HT1080 (cell line): Measurements from ENCODE around the gene PYCARD. TPM values are rescaled to one million over a fixed set of nuclear protein-coding genes. Genes with fewer than 3 reads are reported as not detected.

Experiments used
- DNase-seq: peaks from one replicate; pipeline ENCODE4 v3.0.0-alpha.2; 2015; ENCODE audit warnings: low read depth
- small RNA-seq: library from RNA; depleted of rRNA; stranded (forward); fragments of <200 nt; gene quantifications from one replicate; pipeline ENCODE3, GENCODE V24; 2014
- total RNA-seq: library from RNA; depleted of rRNA; stranded (reverse); fragments of >200 nt; shearing (Covaris generic); gene quantifications from 2 replicates; pipeline ENCODE4 v1.2.3, GENCODE V29; 2014; rRNA removed

Gene PYCARD
- total RNA-seq, 1 experiment from 2014 or later = 0.72 TPM

- DNase-seq = no peak
Measured at GRCh38 chr16:31167315-31167714, 35.2 kb downstream of the PYCARD start.

GRCh38 chr16:31157136-31157535, 45.4 kb downstream of the PYCARD start:
- no peak for DNase-seq

Small RNA genes within 50 kb of the gene (small RNA-seq; reads per million reads assigned to genes)
- not detected for gene AC009088.4
- gene NDUFA3P6 = not detected

Other genes starting within 250 kb of the PYCARD start
- gene SETD1A, start 245.0 kb downstream of the PYCARD start, total RNA-seq = 3.1 and 5.3 TPM in 2 replicates
- 7.3 and 8.9 TPM in 2 replicates for gene HSD3B7, start 217.6 kb downstream of the PYCARD start, total RNA-seq
- 1.0 and 2.1 TPM in 2 replicates for gene STX1B, start 192.1 kb downstream of the PYCARD start, total RNA-seq
- 37.9 and 43.7 TPM in 2 replicates for gene STX4, start 169.2 kb downstream of the PYCARD start, total RNA-seq
- gene ZNF668, start 128.5 kb downstream of the PYCARD start, total RNA-seq = 16.9 and 21.5 TPM in 2 replicates
- gene ZNF646, start 128.3 kb downstream of the PYCARD start, total RNA-seq = 14.0 and 24.8 TPM in 2 replicates
- gene PRSS53, start 113.8 kb downstream of the PYCARD start, total RNA-seq = 0.72 and 0.80 TPM in 2 replicates
- 104 and 114 TPM in 2 replicates for gene VKORC1, start 108.0 kb downstream of the PYCARD start, total RNA-seq
- gene BCKDK, start 94.4 kb downstream of the PYCARD start, total RNA-seq = 56.4 and 66.0 TPM in 2 replicates
- gene KAT8, start 85.1 kb downstream of the PYCARD start, total RNA-seq = 57.0 and 62.1 TPM in 2 replicates
- not detected in 2 replicates for gene PRSS8, start 67.0 kb downstream of the PYCARD start, total RNA-seq
- 0.77 and 2.0 TPM in 2 replicates for gene PRSS36, start 52.7 kb downstream of the PYCARD start, total RNA-seq
- gene FUS, start 22.6 kb downstream of the PYCARD start, total RNA-seq = 21.7 and 34.0 TPM in 2 replicates
- 0.06 TPM in 1 of 2 replicates, not detected in the other for gene TRIM72, start 11.4 kb upstream of the PYCARD start, total RNA-seq
- gene PYDC1, start 14.4 kb upstream of the PYCARD start, total RNA-seq = not detected in 2 replicates
- gene ITGAM, start 57.2 kb upstream of the PYCARD start, total RNA-seq = 0.02 and 0.03 TPM in 2 replicates
- gene ITGAX, start 152.4 kb upstream of the PYCARD start, total RNA-seq = 2.1 and 2.7 TPM in 2 replicates
- 0.03 TPM in 1 of 2 replicates, not detected in the other for gene ITGAD, start 190.6 kb upstream of the PYCARD start, total RNA-seq
- not detected in 2 replicates for gene COX6A2, start 225.6 kb upstream of the PYCARD start, total RNA-seq
- not detected in 2 replicates for gene ZNF843, start 240.0 kb upstream of the PYCARD start, total RNA-seq